K562 (cell line): ENCODE results near the gene SLC39A6.
"Not testable (repeated sequence)": the region's sequence is repeated elsewhere in the genome, so short reads cannot be mapped to it uniquely, and the experiment has no call there.

Source experiments
- EZH2 ChIP-seq: IDR thresholded peaks from 2 replicates; pipeline ENCODE4 v1.6.1; 2012; ENCODE audit warnings: low read depth, mild to moderate bottlenecking, inconsistent platforms, low read length, borderline replicate concordance
- GATAD2B ChIP-seq: fragments of 450-650 bp; IDR thresholded peaks from 2 replicates; pipeline ENCODE4 v1.6.1; 2017; ENCODE audit warnings: mild to moderate bottlenecking, borderline replicate concordance
- HCFC1 ChIP-seq: IDR thresholded peaks from 2 replicates; pipeline ENCODE4 v1.6.1; 2012; ENCODE audit warnings: low read depth, low read length, improper control_type of control experiment
- RCOR1 ChIP-seq, 2 experiments: IDR thresholded peaks; 2 replicates each; pipeline ENCODE4 v1.6.1; 2012; ENCODE audit warnings: low read depth in 2 of 2, low read length in 2 of 2, borderline replicate concordance in 1 of 2, improper control_type of control experiment in 1 of 2
- ZKSCAN1 ChIP-seq: fragments of 150-350 bp; IDR thresholded peaks from 2 replicates; pipeline ENCODE4 v1.6.1; 2016; ENCODE audit warnings: low read depth, low read length
- ZNF232 ChIP-seq: sonication (generic); formaldehyde crosslinking; IDR thresholded peaks from 2 replicates; pipeline ENCODE4 v1.8.0; 2022; ENCODE audit warnings: mild to moderate bottlenecking, missing genetic modification reagents
- ZNF3 ChIP-seq: fragments of 250-450 bp; sonication (Bioruptor Pico); IDR thresholded peaks from 2 replicates; pipeline ENCODE4 v1.5.0; 2021; ENCODE audit warnings: mild to moderate bottlenecking, moderate library complexity

- not testable (repeated sequence) for TF ChIP-seq ZNF232 (CRISPR knock-in tag); GATAD2B; ZNF3 (CRISPR knock-in tag); ZKSCAN1; EZH2; RCOR1 (IDR thresholded peaks at IDR 0.05; ENCODE audit: borderline replicate concordance in 1 of 2, low read depth in 2 of 2, low read length in 2 of 2); HCFC1
Observed at GRCh38 chr18:36081118-36081517, 48.0 kb downstream of the SLC39A6 start.
